HepG2 (cell line): ENCODE measurements around the gene PYY. TPM values are rescaled to one million over a fixed set of nuclear protein-coding genes. Genes with fewer than 3 reads are reported as not detected.

Experiments used
- CCAR2 ChIP-seq: fragments of 200-400 bp; formaldehyde crosslinking; optimal IDR thresholded peaks from 2 replicates; pipeline ENCODE3; 2018; ENCODE audit warnings: low read depth, mild to moderate bottlenecking, low read length, moderate library complexity
- HNF1A ChIP-seq, 2 experiments: sonication (generic) in 1 of 2; formaldehyde crosslinking in 1 of 2; IDR thresholded peaks; 2 replicates each; pipeline versions ENCODE4 v1.4.0 to v1.6.1; 2016 to 2020; ENCODE audit warnings: borderline replicate concordance in 1 of 2, low read depth in 1 of 2, mild to moderate bottlenecking in 1 of 2, missing genetic modification reagents in 1 of 2
- HNF1B ChIP-seq: sonication (generic); formaldehyde crosslinking; IDR thresholded peaks from 2 replicates; pipeline ENCODE4 v1.5.1; 2020; ENCODE audit warnings: mild to moderate bottlenecking, moderate library complexity, missing genetic modification reagents
- MIER3 ChIP-seq: IDR thresholded peaks from 2 replicates; pipeline ENCODE4 v1.6.1; 2016; ENCODE audit warnings: missing compliant biosample characterization, borderline replicate concordance
- NFYB ChIP-seq: sonication (generic); formaldehyde crosslinking; IDR thresholded peaks from 2 replicates; pipeline ENCODE4 v1.4.0; 2020; ENCODE audit warnings: missing genetic modification reagents
- RARA ChIP-seq: IDR thresholded peaks from 2 replicates; pipeline ENCODE4 v1.6.1; 2016; ENCODE audit warnings: missing genetic modification reagents, missing compliant biosample characterization
- TBX2 ChIP-seq: sonication (generic); formaldehyde crosslinking; IDR thresholded peaks from 2 replicates; pipeline ENCODE4 v1.5.0; 2020; ENCODE audit warnings: missing genetic modification reagents, mild to moderate bottlenecking, borderline replicate concordance
- ZNF331 ChIP-seq: sonication (generic); formaldehyde crosslinking; IDR thresholded peaks from 2 replicates; pipeline ENCODE4 v1.4.0; 2020; ENCODE audit warnings: missing genetic modification reagents
- ZNF350 ChIP-seq: sonication (generic); formaldehyde crosslinking; IDR thresholded peaks from 2 replicates; pipeline ENCODE4 v1.4.0; 2020; ENCODE audit warnings: mild to moderate bottlenecking, low read depth, missing genetic modification reagents, borderline replicate concordance
- polyA plus RNA-seq, 8 experiments: library from polyadenylated mRNA; depleted of rRNA in 3 of 8; stranded (reverse) in 7 of 8; unstranded in 1 of 8; fragments of >200 nt; fragmentation: Illumina TruSeq in 4 of 8; extraction: Trizol in 4 of 8; gene quantifications; 2 replicates each; pipeline versions ENCODE4 v1.2.1 to v1.2.3, GENCODE V29; 2011 to 2016; ENCODE audit warnings: low read depth in 4 of 8, missing spikeins in 1 of 8, mixed read lengths in 1 of 8; ENCODE audit not compliant: insufficient read depth in 1 of 8
- total RNA-seq, 5 experiments: library from RNA; depleted of rRNA; stranded (reverse); fragments of >200 nt; fragmentation: Illumina TruSeq; extraction: Trizol; gene quantifications; 2 replicates each; pipeline ENCODE4 v1.2.3, GENCODE V29; 2016; ENCODE audit warnings: low read depth in 1 of 5
- TF ChIP-seq, protein P1 (sequence below): sonication (generic); formaldehyde crosslinking; IDR thresholded peaks from 2 replicates; pipeline ENCODE4 v1.4.0; 2020; ENCODE audit warnings: missing genetic modification reagents
- TF ChIP-seq, protein P2 (sequence below): IDR thresholded peaks from 2 replicates; pipeline ENCODE4 v1.4.0; 2020; ENCODE audit warnings: mild to moderate bottlenecking, missing genetic modification reagents
- TF ChIP-seq, protein P3 (sequence below): sonication (generic); formaldehyde crosslinking; IDR thresholded peaks from 2 replicates; pipeline ENCODE4 v1.5.1; 2020; ENCODE audit warnings: mild to moderate bottlenecking, missing genetic modification reagents

Gene PYY
- total and polyA plus RNA-seq, 2 of the 13 experiments (the other 11 are each of a cell fraction or from before 2014, with no cell fraction given) = 0.25 TPM; not detected in 1

DNA sequence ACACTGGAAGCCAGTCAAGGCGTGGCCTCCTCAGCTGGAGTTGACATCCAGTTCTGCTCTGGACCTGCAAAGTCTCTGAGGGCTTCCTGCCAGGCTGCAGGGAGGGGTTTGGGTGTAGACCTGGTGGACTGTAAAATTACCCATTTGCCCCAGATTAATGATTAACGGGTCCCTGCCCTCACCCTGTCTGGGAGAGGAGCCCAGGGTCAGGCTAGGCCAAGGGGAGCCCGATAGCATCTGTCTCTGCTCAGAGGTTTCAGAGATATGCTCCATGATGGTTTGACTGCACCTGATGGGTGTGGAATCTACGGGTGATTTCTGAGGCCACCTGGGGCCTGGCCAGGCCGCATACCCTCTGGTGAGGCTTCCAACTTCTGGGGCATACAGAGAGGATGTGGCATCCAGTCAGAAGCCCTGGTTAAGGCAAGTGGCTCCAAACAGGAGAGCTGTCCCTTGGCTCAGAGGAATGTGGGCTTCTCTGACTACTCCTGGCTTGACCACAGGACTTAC lies 22.6 kb downstream of the PYY start (continued):
- TF ChIP-seq HNF1A (IDR thresholded peaks at IDR 0.05; ENCODE audit: low read depth) (peak; percentile 95), HNF1A (CRISPR knock-in tag; IDR thresholded peaks at IDR 0.05; ENCODE audit: borderline replicate concordance) (peak; percentile 98), ZNF350 (CRISPR knock-in tag) (no peak; the same call in 1 of the 2 replicates), ZNF331 (CRISPR knock-in tag) (no peak), CCAR2 (no peak), HNF1B (CRISPR knock-in tag) (peak; percentile 100), MIER3 (peak; percentile 32; the same call in 1 of the 2 replicates), NFYB (CRISPR knock-in tag) (no peak), TBX2 (CRISPR knock-in tag) (peak; percentile 50), RARA (CRISPR knock-in tag) (peak; percentile 87)
- TF ChIP-seq, protein P1, sequence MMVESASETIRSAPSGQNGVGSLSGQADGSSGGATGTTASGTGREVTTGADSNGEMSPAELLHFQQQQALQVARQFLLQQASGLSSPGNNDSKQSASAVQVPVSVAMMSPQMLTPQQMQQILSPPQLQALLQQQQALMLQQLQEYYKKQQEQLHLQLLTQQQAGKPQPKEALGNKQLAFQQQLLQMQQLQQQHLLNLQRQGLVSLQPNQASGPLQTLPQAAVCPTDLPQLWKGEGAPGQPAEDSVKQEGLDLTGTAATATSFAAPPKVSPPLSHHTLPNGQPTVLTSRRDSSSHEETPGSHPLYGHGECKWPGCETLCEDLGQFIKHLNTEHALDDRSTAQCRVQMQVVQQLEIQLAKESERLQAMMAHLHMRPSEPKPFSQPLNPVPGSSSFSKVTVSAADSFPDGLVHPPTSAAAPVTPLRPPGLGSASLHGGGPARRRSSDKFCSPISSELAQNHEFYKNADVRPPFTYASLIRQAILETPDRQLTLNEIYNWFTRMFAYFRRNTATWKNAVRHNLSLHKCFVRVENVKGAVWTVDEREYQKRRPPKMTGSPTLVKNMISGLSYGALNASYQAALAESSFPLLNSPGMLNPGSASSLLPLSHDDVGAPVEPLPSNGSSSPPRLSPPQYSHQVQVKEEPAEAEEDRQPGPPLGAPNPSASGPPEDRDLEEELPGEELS (CRISPR knock-in tag) = 0 out of 2 replicates have a peak, but pooled peaks have one; percentile 10
- TF ChIP-seq, protein P2, sequence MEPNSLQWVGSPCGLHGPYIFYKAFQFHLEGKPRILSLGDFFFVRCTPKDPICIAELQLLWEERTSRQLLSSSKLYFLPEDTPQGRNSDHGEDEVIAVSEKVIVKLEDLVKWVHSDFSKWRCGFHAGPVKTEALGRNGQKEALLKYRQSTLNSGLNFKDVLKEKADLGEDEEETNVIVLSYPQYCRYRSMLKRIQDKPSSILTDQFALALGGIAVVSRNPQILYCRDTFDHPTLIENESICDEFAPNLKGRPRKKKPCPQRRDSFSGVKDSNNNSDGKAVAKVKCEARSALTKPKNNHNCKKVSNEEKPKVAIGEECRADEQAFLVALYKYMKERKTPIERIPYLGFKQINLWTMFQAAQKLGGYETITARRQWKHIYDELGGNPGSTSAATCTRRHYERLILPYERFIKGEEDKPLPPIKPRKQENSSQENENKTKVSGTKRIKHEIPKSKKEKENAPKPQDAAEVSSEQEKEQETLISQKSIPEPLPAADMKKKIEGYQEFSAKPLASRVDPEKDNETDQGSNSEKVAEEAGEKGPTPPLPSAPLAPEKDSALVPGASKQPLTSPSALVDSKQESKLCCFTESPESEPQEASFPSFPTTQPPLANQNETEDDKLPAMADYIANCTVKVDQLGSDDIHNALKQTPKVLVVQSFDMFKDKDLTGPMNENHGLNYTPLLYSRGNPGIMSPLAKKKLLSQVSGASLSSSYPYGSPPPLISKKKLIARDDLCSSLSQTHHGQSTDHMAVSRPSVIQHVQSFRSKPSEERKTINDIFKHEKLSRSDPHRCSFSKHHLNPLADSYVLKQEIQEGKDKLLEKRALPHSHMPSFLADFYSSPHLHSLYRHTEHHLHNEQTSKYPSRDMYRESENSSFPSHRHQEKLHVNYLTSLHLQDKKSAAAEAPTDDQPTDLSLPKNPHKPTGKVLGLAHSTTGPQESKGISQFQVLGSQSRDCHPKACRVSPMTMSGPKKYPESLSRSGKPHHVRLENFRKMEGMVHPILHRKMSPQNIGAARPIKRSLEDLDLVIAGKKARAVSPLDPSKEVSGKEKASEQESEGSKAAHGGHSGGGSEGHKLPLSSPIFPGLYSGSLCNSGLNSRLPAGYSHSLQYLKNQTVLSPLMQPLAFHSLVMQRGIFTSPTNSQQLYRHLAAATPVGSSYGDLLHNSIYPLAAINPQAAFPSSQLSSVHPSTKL (CRISPR knock-in tag) = peak; percentile 47; the same call in 1 of the 2 replicates
- TF ChIP-seq, protein P3, sequence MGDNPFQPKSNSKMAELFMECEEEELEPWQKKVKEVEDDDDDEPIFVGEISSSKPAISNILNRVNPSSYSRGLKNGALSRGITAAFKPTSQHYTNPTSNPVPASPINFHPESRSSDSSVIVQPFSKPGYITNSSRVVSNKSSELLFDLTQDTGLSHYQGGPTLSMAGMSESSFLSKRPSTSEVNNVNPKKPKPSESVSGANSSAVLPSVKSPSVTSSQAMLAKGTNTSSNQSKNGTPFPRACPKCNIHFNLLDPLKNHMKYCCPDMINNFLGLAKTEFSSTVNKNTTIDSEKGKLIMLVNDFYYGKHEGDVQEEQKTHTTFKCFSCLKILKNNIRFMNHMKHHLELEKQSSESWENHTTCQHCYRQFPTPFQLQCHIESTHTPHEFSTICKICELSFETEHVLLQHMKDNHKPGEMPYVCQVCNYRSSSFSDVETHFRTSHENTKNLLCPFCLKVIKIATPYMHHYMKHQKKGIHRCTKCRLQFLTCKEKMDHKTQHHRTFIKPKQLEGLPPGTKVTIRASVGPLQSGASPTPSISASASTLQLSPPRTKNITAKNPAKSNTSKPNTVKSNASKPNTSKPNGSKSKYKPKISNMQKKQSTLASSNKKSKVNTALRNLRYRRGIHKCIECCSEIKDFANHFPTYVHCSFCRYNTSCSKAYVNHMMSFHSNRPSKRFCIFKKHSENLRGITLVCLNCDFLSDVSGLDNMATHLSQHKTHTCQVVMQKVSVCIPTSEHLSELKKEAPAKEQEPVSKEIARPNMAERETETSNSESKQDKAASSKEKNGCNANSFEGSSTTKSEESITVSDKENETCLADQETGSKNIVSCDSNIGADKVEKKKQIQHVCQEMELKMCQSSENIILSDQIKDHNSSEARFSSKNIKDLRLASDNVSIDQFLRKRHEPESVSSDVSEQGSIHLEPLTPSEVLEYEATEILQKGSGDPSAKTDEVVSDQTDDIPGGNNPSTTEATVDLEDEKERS (CRISPR knock-in tag) = no peak
